NCI-H187 (cell line): ENCODE measurements around the gene SH2B3.
"Not testable (repeated sequence)": the region's sequence is repeated elsewhere in the genome, so short reads cannot be mapped to it uniquely, and the experiment has no call there.

Experiments
- DNase-seq, 2 experiments: peaks; one replicate each; lab custom pipeline; 2025; lab: John Stamatoyannopoulos, UW

SH2B3 gene

GRCh38 chr12:111387747-111388323 is 17.9 kb upstream of the SH2B3 start:
- no peak for DNase-seq

- no peak for DNase-seq
Measured at GRCh38 chr12:111389635-111390034, 16.1 kb upstream of the SH2B3 start.

GRCh38 chr12:111390910-111391309 is 14.8 kb upstream of the SH2B3 start:
- no peak for DNase-seq

GRCh38 chr12:111393700-111394300 is 11.9 kb upstream of the SH2B3 start:
- no peak for DNase-seq

GRCh38 chr12:111394480-111394879 is 11.2 kb upstream of the SH2B3 start:
- no peak for DNase-seq

GRCh38 chr12:111395336-111396187 is 10.2 kb upstream of the SH2B3 start:
- DNase-seq, result no peak

- DNase-seq, result not testable (repeated sequence)
Measured at GRCh38 chr12:111396271-111396670, 9.5 kb upstream of the SH2B3 start.

GRCh38 chr12:111396726-111397445 is 8.8 kb upstream of the SH2B3 start:
- peak; percentile 41 to 47 for DNase-seq

GRCh38 chr12:111398530-111398929 is 7.2 kb upstream of the SH2B3 start:
- no peak for DNase-seq

- not testable (repeated sequence) for DNase-seq
Measured at GRCh38 chr12:111399741-111400404, 5.8 kb upstream of the SH2B3 start.

- DNase-seq, result no peak
Measured at GRCh38 chr12:111401167-111401605, 4.5 kb upstream of the SH2B3 start.

- DNase-seq, result not testable (repeated sequence)
Measured at GRCh38 chr12:111402490-111402824, 3.3 kb upstream of the SH2B3 start.

- no peak for DNase-seq
Measured at GRCh38 chr12:111404362-111405148, 1.2 kb upstream of the SH2B3 start.

GRCh38 chr12:111405149-111405858 is 419 bp upstream of the SH2B3 start:
- DNase-seq, result peak; percentile 91 to 97

GRCh38 chr12:111406474-111407376 is 1.0 kb downstream of the SH2B3 start:
- no peak for DNase-seq

GRCh38 chr12:111407377-111408115 is 1.8 kb downstream of the SH2B3 start:
- DNase-seq, result no peak

- no peak for DNase-seq
Measured at GRCh38 chr12:111408116-111408440, 2.4 kb downstream of the SH2B3 start.

GRCh38 chr12:111408686-111409402 is 3.1 kb downstream of the SH2B3 start:
- DNase-seq, result no peak
